ENCODE results near the gene GTPBP6.

GTPBP6 gene

GRCh38 chrX:318739-319578 is at the start of gene GTPBP6:
GTPBP6 (minus strand) TSS chrX:318796; CDS start chrX:318787, 9 bp downstream.
- DNase-seq: no peak

DNA sequence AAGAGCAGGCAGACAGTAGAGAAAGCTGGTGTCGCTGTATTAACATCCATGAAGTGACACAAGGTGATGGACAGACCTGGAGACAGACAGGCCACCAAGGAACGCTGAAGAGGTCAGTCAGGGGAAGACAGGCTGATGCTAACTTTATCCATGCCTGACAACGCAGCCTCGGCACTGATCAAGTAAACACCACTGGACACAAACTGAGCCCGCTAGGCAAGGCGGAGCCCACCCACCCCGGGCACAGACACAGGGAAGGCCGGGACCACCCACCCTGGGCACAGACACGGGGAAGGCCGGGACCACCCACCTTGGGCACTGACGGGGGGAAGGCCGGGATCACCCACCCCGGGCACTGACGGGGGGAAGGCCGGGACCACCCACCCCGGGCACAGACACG is 49.3 kb upstream of the GTPBP6 start:
- DNase-seq: no peak

- DNase-seq: no peak
Measured at GRCh38 chrX:367349-367748, 48.8 kb upstream of the GTPBP6 start.

DNA sequence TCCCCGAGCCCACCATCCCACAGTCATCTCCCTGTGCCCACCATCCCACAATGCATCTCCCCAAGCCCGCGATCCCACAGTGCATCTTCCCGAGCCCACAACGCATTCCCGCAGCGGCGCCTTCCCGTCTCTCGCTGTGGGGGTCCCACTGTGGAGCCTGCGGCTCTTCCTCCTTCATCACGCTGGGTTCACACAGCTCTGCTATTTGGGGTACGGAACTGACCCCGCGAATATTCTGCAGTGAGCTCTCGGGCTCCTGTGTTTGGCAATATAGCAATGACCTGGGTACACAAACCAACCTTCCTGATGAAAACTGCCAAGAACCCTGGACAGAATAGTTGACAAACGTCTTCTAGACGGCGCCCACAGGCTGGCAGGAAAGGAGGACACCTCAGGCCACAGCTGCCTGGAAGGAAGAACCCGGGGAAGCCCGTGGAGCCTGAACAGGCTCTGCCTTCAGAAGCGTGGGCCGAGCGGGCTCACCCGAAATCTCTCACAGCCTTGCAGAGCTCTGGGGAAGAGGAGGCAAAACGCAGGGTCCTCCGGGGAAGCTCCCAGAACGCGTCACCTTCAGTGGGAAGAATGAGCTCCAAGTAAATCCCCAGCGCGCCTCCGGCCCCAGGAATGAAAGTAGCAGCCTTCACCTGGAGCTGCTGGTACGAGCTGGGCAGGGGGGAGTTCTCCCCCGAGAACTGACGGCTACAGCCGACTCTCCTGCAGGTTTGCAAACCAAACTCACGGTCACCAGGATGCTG is 45.2 kb upstream of the GTPBP6 start:
- DNase-seq: no peak

GRCh38 chrX:362937-363620 is 44.5 kb upstream of the GTPBP6 start:
- DNase-seq: no peak

DNA sequence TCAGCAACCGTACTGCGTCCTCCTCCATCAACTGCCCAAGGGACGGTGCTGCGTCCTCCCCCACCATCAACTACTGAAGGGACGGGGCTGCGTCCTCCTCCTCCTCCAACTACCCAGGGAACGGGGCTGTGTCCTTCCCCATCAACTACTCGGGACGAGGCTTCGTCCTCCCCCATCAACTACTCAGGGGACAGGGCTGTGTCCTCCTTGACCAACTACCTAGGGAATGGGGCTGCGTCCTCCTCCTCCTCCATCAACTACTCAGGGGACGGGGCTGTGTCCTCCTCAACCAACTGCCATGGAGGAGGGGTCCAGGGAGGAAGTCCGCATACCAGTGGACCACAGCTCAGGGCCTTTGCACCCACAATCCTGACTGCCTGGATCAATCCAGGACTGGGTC is 43.8 kb upstream of the GTPBP6 start:
- no peak for DNase-seq

GRCh38 chrX:361231-362145 is 42.9 kb upstream of the GTPBP6 start:
- no peak for DNase-seq

GRCh38 chrX:360496-361150 is 42.0 kb upstream of the GTPBP6 start:
- DNase-seq: no peak

DNA sequence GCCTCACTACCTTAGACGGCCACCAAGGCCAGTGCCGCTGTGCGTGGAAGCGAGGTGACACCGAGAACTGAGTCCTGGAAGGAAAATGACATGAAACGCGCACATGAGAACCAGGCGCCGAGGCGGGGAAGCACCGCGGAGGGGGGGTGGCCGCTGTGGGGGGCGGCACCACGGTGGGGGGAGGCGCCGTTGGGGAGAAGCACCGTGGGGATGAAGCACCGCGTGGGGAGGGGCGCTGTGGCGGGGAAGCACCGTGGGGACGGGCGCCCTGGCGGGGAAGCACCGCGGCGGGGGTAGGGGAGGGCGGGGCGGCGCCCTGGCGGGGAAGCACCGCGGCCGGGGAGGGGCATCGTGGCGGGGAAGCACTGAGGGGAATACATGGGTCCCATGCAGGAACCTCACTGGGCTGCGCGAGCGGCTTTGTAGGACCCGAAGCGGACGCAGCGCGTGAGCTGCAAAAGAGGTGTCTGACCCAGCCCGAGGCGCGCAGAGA is 40.1 kb upstream of the GTPBP6 start:
- DNase-seq: no peak

DNA sequence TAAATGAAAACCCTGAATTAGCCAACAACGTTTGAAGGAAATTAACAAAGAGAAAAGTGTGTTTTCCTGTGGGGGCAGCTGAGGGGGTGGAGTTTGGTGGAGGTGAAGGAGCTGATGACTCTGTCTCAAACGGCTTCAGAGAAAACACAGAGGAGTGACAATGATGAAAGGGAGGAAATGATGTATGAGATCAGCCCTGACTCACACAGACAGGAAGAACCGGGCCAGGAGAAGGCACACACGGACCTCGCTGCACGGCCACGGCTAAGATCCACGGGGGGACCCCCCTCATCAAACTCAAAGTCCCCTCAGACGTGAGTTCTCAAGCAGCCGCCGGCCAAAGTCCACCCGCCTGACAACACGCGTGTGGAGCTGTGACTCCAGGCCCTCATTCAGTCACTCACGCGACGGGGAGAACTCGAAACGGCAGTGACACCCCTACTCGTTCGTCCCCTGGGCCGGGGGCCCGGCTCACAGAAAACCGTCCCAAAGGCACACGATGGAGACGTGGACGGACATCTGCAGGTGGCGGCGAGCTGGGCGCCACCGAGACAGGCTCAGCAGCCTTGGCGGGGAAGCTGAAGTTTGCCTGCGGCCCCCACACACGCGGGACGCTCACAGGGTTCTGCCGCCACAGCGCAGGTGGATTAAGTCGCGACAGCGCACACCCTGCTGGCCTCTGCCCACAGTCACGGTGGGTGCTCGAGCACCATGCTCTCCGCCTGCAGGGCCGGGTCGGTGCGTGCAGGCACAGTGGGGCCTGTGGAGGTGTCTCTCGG is 39.3 kb upstream of the GTPBP6 start:
- DNase-seq: no peak

DNA sequence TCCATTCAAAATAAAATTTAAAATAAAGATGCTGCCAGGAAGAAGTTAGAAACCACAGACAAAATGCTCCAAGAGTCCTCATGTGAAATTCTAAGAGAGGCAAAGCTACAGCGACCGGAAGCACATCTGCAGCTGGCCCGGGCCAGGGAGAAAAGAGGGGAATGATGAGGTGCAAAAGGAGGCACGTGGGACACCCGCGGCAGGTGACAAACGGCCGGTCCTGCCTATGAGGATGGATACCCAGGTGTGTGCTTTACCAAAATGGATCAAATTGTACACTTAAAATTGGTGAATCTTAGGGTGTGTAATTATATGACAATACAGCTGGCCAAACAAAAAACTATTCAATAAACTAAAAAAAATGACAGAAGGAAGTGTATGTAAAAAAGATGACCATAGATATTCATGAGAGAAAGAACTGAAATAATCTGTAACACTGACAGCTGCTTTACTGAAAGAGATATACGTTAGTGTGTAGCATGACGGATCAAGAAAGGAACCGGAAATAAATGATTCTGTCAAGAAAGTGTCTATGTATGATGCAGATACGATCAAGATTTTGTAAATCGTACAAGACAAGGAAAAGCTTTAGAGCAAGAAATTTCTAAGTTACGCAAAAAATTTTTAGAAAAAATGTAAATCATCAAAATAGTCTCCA is 38.6 kb upstream of the GTPBP6 start:
- DNase-seq: no peak

DNA sequence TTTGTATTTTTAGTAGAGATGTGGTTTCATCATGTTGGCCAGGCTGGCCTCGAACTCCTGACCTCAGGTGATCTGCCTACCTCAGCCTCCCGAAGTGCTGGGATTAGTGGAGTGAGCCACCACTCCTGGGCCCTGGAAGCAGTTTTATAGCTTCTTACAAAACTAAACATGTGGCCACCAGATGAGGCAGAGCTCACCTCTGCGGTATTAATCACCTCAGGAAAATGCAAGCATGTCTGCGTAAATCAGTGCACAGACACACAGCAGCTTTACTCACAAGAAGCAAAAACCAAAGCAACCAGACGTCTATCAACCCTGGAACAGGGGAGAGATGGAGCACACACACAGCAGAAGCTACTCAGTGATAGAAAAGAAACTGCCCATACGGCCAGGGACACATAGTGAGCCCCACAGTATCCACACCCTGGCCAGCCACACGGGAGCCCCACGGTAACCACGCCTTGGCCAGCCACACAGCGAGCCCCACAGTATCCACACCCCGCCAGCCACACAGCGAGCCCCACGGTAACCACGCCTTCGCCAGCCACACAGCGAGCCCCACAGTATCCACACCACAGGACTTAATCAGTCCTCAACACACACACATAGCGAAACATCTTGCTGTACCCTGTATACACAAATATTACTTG is 37.9 kb upstream of the GTPBP6 start:
- no peak for DNase-seq

- DNase-seq: no peak
Measured at GRCh38 chrX:355329-356050, 36.9 kb upstream of the GTPBP6 start.

DNA sequence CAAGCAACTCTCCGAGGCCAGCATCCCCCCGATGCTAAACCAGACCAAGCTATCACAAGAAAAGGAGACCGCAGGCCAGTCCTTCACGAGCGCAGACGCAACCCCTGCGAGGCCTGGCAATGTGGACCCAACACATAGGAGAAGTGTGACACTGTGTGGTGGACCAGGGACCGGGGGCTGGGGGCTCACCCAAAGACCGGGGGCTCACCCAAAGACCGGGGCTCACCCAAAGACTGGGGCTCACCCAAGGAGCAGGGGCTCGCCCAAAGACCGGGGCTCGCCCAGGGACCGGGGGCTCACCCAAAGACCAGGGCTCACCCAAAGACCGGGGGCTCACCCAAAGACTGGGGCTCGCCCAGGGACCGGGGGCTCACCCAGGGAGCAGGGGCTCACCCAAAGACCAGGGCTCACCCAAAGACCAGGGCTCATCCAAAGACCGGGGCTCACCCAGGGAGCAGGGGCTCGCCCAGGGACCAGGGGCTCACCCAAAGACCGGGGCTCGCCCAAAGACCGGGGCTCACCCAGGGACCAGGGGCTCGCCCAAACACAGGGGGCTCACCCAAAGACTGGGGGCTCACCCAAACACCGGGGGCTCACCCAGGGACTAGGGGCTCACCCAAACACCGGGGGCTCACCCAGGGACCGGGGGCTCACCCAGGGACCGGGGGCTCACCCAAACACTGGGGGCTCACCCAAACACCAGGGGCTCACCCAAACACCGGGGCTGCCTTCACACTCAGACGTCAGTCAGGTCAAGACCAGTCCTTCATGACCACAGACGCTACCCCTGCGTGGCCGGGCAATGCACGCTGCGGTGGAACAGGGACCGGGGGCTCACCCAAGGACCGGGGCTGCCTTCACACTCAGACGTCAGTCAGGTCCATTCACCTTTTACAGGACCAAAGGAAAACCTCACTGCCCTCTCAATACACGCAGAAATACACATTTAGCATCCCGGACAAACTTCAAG is 35.3 kb upstream of the GTPBP6 start:
- no peak for DNase-seq

DNA sequence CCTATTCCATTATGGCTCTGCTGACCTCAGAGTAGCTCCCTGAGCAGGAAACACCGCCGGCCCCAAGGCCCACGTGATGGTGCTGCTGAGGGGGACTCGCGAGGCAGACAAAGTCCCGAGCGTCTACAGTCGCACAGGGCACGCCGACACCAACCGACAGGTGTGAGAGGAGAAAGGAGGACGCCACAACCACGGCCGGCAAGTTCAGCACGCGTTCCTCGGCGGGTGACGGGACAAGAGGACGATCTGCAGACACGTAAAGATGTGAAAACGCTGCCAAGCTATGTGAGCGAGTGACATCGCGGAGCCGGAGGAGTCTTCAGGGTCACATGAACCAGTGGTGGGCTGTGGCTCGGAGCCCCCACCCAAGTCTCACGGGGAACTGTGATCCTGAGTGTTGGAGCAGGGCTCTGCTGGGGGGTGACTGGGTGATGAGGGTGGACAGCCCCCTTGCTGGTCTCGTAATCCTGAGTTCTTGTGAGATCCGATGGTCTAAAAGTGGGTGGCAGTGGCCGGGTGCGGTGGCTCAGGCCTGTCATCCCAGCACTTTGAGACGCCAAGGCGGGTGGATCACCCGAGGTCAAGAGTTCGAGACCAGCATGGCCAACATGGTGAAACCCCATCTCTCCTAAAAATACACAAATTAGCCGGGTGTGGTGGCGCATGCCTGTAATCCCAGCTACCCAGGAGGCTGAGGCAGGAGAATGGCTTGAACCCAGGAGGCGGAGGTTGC is 34.2 kb upstream of the GTPBP6 start:
- DNase-seq: no peak

DNA sequence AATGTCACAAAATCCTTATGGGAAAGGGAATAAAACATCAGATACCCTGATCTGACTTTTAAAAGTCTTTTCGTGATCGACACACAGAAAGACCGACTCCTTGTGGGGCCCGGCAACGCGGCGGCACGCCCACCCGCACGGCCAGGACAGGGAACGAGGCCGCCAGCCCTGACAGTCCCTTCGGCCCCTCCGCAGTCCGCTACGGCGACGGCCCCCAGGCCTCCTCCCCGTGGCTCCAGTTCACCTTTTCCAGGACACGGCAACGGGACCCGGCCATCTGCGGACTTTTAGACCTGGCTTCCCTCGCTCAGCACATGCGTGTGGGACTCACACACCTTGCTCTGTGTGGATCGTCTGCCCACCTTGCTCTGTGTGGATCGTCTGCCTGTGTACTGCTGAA is 33.6 kb upstream of the GTPBP6 start:
- no peak for DNase-seq

GRCh38 chrX:351736-352135 is 33.1 kb upstream of the GTPBP6 start:
- no peak for DNase-seq

Measured in NCI-H2081 (cell line).